SK-N-SH treated with all-trans-retinoic acid at 6 μM for 48 hours (cell line): ENCODE measurements around the gene ADGRG6.
A peak's percentile ranks its signal among the peaks of the same experiment; 100 is the strongest.

Experiments used
- ATAC-seq: fragments of 200-7000 bp; cut with Tn5 transposase; 3 replicates; pipeline ENCODE4 v1.9.1; 2020; ENCODE audit warnings: mild to moderate bottlenecking, moderate library complexity
- ARNTL ChIP-seq: fragments of 450-650 bp; formaldehyde crosslinking; IDR thresholded peaks from 2 replicates; pipeline ENCODE4 v1.5.0; 2020; ENCODE audit warnings: low read depth, mild to moderate bottlenecking, moderate library complexity, borderline replicate concordance
- BACH2 ChIP-seq: fragments of 250-450 bp; sonication (Bioruptor Pico); IDR thresholded peaks from 2 replicates; pipeline ENCODE4 v1.9.0; 2021; ENCODE audit warnings: mild to moderate bottlenecking, borderline replicate concordance
- CSDC2 ChIP-seq: fragments of 250-450 bp; sonication (Bioruptor Pico); IDR thresholded peaks from 2 replicates; pipeline ENCODE4 v1.5.0; 2020; ENCODE audit warnings: mild to moderate bottlenecking, moderate library complexity
- ESRRG ChIP-seq: fragments of 250-450 bp; sonication (Bioruptor Pico); IDR thresholded peaks from 2 replicates; pipeline ENCODE4 v1.6.1; 2021; ENCODE audit warnings: mild to moderate bottlenecking
- ISL1 ChIP-seq: fragments of 250-450 bp; sonication (Bioruptor Pico); IDR thresholded peaks from 2 replicates; pipeline ENCODE4 v2.1.2; 2022; ENCODE audit warnings: mild to moderate bottlenecking, moderate library complexity
- OSR1 ChIP-seq: fragments of 250-450 bp; sonication (Bioruptor Pico); IDR thresholded peaks from 2 replicates; pipeline ENCODE4 v1.8.0; 2022; ENCODE audit warnings: moderate library complexity, mild to moderate bottlenecking, inconsistent platforms
- PPARA ChIP-seq: fragments of 250-450 bp; sonication (Bioruptor Pico); IDR thresholded peaks from 2 replicates; pipeline ENCODE4 v1.5.0; 2020; ENCODE audit warnings: mild to moderate bottlenecking, borderline replicate concordance
- RARB ChIP-seq: fragments of 250-450 bp; sonication (Bioruptor Pico); IDR thresholded peaks from 2 replicates; pipeline ENCODE4 v1.8.0; 2021; ENCODE audit warnings: mild to moderate bottlenecking, moderate library complexity
- SNAI2 ChIP-seq: fragments of 250-450 bp; sonication (Bioruptor Pico); IDR thresholded peaks from 2 replicates; pipeline ENCODE4 v1.5.0; 2020; ENCODE audit warnings: mild to moderate bottlenecking, moderate library complexity
- TCF4 ChIP-seq: fragments of 250-450 bp; sonication (Bioruptor Pico); IDR thresholded peaks from 2 replicates; pipeline ENCODE4 v1.8.0; 2021; ENCODE audit warnings: mild to moderate bottlenecking, moderate library complexity, borderline replicate concordance
- TOX ChIP-seq: fragments of 250-450 bp; sonication (Bioruptor Pico); IDR thresholded peaks from 2 replicates; pipeline ENCODE4 v1.8.0; 2021; ENCODE audit warnings: mild to moderate bottlenecking, moderate library complexity, borderline replicate concordance
- ZC3H10 ChIP-seq: fragments of 250-450 bp; sonication (Bioruptor Pico); IDR thresholded peaks from 2 replicates; pipeline ENCODE4 v1.5.1; 2021; ENCODE audit warnings: mild to moderate bottlenecking, moderate library complexity
- ZFP3 ChIP-seq: fragments of 250-450 bp; sonication (Bioruptor Pico); IDR thresholded peaks from 2 replicates; pipeline ENCODE4 v1.5.0; 2020; ENCODE audit warnings: mild to moderate bottlenecking, moderate library complexity
- ZFP30 ChIP-seq: fragments of 450-650 bp; formaldehyde crosslinking; IDR thresholded peaks from 2 replicates; pipeline ENCODE4 v1.5.0; 2022; ENCODE audit warnings: mild to moderate bottlenecking, moderate library complexity
- ZNF565 ChIP-seq: fragments of 450-650 bp; formaldehyde crosslinking; conservative IDR thresholded peaks from 2 replicates; pipeline ENCODE4 v1.5.0; 2020; ENCODE audit warnings: low read depth, mild to moderate bottlenecking, moderate library complexity
- ZNF70 ChIP-seq: fragments of 450-650 bp; formaldehyde crosslinking; IDR thresholded peaks from 2 replicates; pipeline ENCODE4 v1.5.0; 2020; ENCODE audit warnings: mild to moderate bottlenecking, moderate library complexity
- ZNF8 ChIP-seq: fragments of 450-650 bp; formaldehyde crosslinking; IDR thresholded peaks from 2 replicates; pipeline ENCODE4 v1.5.0; 2020; ENCODE audit warnings: mild to moderate bottlenecking, moderate library complexity
- TF ChIP-seq, protein P1 (sequence below): fragments of 250-450 bp; sonication (Bioruptor Pico); IDR thresholded peaks from 2 replicates; pipeline ENCODE4 v1.5.0; 2020; ENCODE audit warnings: mild to moderate bottlenecking, moderate library complexity
- TF ChIP-seq, protein P2 (sequence below): fragments of 250-450 bp; sonication (Bioruptor Pico); IDR thresholded peaks from 2 replicates; pipeline ENCODE4 v1.8.0; 2021; ENCODE audit warnings: low read depth, mild to moderate bottlenecking, moderate library complexity, borderline replicate concordance
- TF ChIP-seq, protein P3 (sequence below): fragments of 250-450 bp; sonication (Bioruptor Pico); IDR thresholded peaks from 2 replicates; pipeline ENCODE4 v1.8.0; 2020; ENCODE audit warnings: mild to moderate bottlenecking, moderate library complexity, borderline replicate concordance
- TF ChIP-seq, protein P4 (sequence below): fragments of 250-450 bp; sonication (Bioruptor Pico); IDR thresholded peaks from 2 replicates; pipeline ENCODE4 v1.5.1; 2020; ENCODE audit warnings: low read depth, mild to moderate bottlenecking, moderate library complexity

Gene ADGRG6

DNA sequence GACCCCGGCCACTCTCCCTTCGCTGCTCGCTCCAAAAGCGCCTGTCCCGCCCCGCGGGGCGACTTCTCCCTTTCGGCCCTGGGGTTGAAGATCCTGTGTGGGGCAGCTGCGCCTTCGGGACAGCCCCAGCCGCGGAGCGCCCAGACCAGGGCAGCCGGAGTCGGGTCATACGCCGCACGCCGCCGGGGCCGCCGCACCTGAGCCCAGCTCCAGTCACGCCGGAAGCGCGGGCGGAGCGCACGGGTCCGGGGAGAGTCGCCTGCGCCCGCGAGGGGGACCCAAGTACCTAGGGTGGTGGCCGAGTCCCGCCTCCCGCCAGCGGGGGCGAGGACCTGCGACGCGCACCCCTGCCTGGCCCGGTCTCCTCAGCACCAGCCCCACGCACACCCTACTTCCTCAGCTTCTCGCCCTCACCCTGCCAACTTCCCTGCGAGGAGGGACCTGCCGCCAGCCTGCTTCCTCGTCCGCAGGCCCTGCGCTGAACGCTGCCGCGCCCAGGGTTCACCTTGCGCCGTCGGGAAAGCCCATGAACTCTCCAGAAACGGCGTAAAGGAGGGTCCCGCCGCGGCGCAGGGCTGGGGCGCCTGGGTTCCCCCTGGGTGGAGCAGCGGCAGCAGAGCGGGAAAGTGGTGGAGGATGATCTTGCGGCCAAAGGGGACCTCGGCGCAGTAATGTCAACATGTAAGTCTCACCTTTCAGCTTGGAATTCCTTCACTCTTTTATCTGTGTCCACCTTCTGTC, at the start of gene ADGRG6:
TSS of gene ADGRG6 (plus strand) at position 357 of the 741 bp plus-strand sequence. CDS start at position 680, 323 bp downstream.
- TF ChIP-seq, protein P1, sequence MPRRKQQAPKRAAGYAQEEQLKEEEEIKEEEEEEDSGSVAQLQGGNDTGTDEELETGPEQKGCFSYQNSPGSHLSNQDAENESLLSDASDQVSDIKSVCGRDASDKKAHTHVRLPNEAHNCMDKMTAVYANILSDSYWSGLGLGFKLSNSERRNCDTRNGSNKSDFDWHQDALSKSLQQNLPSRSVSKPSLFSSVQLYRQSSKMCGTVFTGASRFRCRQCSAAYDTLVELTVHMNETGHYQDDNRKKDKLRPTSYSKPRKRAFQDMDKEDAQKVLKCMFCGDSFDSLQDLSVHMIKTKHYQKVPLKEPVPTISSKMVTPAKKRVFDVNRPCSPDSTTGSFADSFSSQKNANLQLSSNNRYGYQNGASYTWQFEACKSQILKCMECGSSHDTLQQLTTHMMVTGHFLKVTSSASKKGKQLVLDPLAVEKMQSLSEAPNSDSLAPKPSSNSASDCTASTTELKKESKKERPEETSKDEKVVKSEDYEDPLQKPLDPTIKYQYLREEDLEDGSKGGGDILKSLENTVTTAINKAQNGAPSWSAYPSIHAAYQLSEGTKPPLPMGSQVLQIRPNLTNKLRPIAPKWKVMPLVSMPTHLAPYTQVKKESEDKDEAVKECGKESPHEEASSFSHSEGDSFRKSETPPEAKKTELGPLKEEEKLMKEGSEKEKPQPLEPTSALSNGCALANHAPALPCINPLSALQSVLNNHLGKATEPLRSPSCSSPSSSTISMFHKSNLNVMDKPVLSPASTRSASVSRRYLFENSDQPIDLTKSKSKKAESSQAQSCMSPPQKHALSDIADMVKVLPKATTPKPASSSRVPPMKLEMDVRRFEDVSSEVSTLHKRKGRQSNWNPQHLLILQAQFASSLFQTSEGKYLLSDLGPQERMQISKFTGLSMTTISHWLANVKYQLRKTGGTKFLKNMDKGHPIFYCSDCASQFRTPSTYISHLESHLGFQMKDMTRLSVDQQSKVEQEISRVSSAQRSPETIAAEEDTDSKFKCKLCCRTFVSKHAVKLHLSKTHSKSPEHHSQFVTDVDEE (CRISPR knock-in tag): no peak
- TF ChIP-seq TCF4 (no peak), ZNF8 (CRISPR knock-in tag) (no peak), PPARA (no peak), ZFP30 (CRISPR knock-in tag) (no peak), OSR1 (no peak), CSDC2 (CRISPR knock-in tag) (no peak), ZC3H10 (CRISPR knock-in tag) (no peak), SNAI2 (CRISPR knock-in tag) (no peak), BACH2 (CRISPR knock-in tag) (no peak), ISL1 (CRISPR knock-in tag) (no peak)
- TF ChIP-seq, protein P2, sequence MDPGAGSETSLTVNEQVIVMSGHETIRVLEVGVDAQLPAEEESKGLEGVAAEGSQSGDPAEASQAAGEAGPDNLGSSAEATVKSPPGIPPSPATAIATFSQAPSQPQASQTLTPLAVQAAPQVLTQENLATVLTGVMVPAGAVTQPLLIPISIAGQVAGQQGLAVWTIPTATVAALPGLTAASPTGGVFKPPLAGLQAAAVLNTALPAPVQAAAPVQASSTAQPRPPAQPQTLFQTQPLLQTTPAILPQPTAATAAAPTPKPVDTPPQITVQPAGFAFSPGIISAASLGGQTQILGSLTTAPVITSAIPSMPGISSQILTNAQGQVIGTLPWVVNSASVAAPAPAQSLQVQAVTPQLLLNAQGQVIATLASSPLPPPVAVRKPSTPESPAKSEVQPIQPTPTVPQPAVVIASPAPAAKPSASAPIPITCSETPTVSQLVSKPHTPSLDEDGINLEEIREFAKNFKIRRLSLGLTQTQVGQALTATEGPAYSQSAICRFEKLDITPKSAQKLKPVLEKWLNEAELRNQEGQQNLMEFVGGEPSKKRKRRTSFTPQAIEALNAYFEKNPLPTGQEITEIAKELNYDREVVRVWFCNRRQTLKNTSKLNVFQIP (CRISPR knock-in tag): no peak
- TF ChIP-seq, protein P3, sequence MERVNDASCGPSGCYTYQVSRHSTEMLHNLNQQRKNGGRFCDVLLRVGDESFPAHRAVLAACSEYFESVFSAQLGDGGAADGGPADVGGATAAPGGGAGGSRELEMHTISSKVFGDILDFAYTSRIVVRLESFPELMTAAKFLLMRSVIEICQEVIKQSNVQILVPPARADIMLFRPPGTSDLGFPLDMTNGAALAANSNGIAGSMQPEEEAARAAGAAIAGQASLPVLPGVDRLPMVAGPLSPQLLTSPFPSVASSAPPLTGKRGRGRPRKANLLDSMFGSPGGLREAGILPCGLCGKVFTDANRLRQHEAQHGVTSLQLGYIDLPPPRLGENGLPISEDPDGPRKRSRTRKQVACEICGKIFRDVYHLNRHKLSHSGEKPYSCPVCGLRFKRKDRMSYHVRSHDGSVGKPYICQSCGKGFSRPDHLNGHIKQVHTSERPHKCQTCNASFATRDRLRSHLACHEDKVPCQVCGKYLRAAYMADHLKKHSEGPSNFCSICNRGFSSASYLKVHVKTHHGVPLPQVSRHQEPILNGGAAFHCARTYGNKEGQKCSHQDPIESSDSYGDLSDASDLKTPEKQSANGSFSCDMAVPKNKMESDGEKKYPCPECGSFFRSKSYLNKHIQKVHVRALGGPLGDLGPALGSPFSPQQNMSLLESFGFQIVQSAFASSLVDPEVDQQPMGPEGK: no peak
- peak; percentile 52 for ATAC-seq

DNA sequence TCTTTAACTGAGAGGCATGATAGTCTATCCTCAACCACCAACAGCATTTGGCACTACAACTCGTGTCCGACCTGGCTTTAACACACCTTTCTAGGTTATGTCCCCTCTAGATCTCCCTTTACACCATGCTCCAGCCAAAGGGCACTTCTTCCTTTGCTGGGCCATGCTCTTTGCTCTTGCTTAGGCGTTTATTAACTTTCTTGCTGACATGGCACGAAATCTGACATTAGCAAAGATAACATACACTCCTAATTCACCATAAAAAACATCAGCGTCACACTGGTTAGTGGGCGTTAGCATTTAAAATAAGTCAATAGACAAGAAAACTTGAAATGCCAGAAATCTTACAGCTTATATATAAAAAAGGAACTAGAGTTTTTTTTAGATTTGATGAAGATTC, 47.3 kb upstream of the ADGRG6 start:
- TF ChIP-seq CSDC2 (CRISPR knock-in tag) (no peak), RARB (CRISPR knock-in tag) (no peak)
- ATAC-seq: no peak

DNA sequence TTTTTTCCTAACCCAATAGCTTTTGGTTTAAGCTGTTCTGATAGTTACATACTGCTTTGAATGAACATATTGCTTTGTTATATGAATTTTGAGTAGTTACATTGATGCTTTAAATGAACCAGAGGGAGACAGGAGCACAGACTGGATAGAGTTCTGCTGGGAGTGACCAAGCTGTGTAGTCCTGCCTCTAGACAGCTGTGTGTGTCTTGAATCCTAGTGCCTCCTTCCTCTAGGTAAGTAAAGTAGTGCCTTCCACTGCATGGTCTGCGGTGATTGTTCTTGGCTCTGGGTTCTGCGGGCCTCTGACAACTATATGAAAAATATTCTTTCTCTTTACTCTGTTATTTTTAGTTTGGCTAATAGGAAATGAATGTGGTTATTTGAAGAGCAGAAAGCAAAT, 46.0 kb upstream of the ADGRG6 start:
- peak; percentile 83 for ATAC-seq
- TF ChIP-seq, protein P2 (CRISPR knock-in tag): no peak
- no peak for TF ChIP-seq ZFP30 (CRISPR knock-in tag)
- TF ChIP-seq ZNF70 (CRISPR knock-in tag): no peak
- no peak for TF ChIP-seq ZFP3 (CRISPR knock-in tag)
- TF ChIP-seq ESRRG (CRISPR knock-in tag): no peak
- TF ChIP-seq ARNTL: no peak
- TF ChIP-seq TCF4: no peak
- no peak for TF ChIP-seq ZNF8 (CRISPR knock-in tag)
- no peak for TF ChIP-seq TOX (CRISPR knock-in tag)
- TF ChIP-seq, protein P4, sequence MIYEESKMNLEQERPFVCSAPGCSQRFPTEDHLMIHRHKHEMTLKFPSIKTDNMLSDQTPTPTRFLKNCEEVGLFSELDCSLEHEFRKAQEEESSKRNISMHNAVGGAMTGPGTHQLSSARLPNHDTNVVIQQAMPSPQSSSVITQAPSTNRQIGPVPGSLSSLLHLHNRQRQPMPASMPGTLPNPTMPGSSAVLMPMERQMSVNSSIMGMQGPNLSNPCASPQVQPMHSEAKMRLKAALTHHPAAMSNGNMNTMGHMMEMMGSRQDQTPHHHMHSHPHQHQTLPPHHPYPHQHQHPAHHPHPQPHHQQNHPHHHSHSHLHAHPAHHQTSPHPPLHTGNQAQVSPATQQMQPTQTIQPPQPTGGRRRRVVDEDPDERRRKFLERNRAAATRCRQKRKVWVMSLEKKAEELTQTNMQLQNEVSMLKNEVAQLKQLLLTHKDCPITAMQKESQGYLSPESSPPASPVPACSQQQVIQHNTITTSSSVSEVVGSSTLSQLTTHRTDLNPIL: no peak
- TF ChIP-seq, protein P3: no peak
- no peak for TF ChIP-seq ZNF565 (CRISPR knock-in tag)
